H1 (cell line): ENCODE data around the gene ATP6V1C2.

Experiments
- EP300 ChIP-seq, 2 experiments: IDR thresholded peaks; 1 replicate in 1 of 2; 2 replicates in 1 of 2; pipeline ENCODE4 v1.6.1; 2011 to 2012; ENCODE audit warnings: low read depth in 2 of 2, low read length in 2 of 2, mild to moderate bottlenecking in 2 of 2, borderline replicate concordance in 1 of 2, inconsistent platforms in 1 of 2, moderate library complexity in 1 of 2
- EZH2 ChIP-seq: fragments of 200-600 bp; sonication (generic); IDR thresholded peaks from 2 replicates; pipeline ENCODE4 v1.7.1; 2012; ENCODE audit warnings: low read depth, mild to moderate bottlenecking, moderate library complexity, low read length, inconsistent platforms; ENCODE audit not compliant: severe bottlenecking
- PHF8 ChIP-seq: fragments of 200-600 bp; sonication (generic); conservative IDR thresholded peaks from 2 replicates; pipeline ENCODE4 v1.7.1; 2012; ENCODE audit warnings: low read depth, mild to moderate bottlenecking, inconsistent platforms, low read length, moderate library complexity
- TF ChIP-seq, protein P1 (sequence below), 3 experiments: IDR thresholded peaks; 1 replicate in 2 of 3; 2 replicates in 1 of 3; pipeline versions ENCODE4 v1.5.1 to v1.6.1; 2011; ENCODE audit warnings: low read length in 3 of 3, mild to moderate bottlenecking in 3 of 3, inconsistent platforms in 2 of 3, low read depth in 1 of 3, moderate library complexity in 1 of 3; ENCODE audit not compliant: insufficient read depth in 1 of 3; ENCODE audit errors: control extremely low read depth in 1 of 3

DNA sequence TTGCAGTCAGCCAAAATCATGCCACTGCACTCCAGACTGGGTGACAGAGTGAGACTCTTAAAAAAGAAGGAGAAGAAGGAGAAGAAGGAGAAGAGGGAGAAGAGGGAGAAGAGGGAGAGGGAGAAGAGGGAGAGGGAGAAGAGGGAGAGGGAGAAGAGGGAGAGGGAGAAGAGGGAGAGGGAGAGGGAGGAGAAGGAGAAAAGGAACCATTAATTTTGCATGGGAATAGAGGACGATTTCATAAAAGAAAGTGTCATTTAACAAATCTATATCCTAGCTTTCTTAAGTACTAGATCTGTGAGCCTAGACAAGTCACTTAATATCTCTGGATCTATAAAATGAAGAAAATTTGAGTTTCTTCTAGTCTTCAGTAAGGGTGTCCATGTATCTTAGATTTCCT lies 41.2 kb upstream of the ATP6V1C2 start:
- TF ChIP-seq, protein P1, sequence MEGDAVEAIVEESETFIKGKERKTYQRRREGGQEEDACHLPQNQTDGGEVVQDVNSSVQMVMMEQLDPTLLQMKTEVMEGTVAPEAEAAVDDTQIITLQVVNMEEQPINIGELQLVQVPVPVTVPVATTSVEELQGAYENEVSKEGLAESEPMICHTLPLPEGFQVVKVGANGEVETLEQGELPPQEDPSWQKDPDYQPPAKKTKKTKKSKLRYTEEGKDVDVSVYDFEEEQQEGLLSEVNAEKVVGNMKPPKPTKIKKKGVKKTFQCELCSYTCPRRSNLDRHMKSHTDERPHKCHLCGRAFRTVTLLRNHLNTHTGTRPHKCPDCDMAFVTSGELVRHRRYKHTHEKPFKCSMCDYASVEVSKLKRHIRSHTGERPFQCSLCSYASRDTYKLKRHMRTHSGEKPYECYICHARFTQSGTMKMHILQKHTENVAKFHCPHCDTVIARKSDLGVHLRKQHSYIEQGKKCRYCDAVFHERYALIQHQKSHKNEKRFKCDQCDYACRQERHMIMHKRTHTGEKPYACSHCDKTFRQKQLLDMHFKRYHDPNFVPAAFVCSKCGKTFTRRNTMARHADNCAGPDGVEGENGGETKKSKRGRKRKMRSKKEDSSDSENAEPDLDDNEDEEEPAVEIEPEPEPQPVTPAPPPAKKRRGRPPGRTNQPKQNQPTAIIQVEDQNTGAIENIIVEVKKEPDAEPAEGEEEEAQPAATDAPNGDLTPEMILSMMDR (IDR thresholded peaks at IDR 0.05; ENCODE audit: control extremely low read depth in 1 of 3, insufficient read depth in 1 of 3, low read depth in 1 of 3, low read length in 3 of 3), result no peak
- TF ChIP-seq EP300 (IDR thresholded peaks at IDR 0.05; ENCODE audit: borderline replicate concordance in 1 of 2, low read depth in 2 of 2, low read length in 2 of 2), result no peak
- no peak for TF ChIP-seq PHF8
- no peak for TF ChIP-seq EZH2
